ENCODE measurements around the gene C3AR1. TPM values are rescaled to one million over a fixed set of nuclear protein-coding genes. Genes with fewer than 3 reads are reported as not detected.

C3AR1 gene
- total RNA-seq, 1 experiment from 2014 or later: not detected

GRCh38 chr12:8012651-8013309 is 53.4 kb downstream of the C3AR1 start:
- Histone ChIP-seq H3K36me3 (no peaks in the 10 kb centered on the region), H3K4me3 (no peak overlapping the region), H3K27me3 (peaks cover 8% of the 10 kb centered on the region), H3K9me3 (no peaks in the 10 kb centered on the region)
- no peak for DNase-seq

- DNase-seq: no peak
- H3K4me3 ChIP-seq: no peak overlapping the region
- peaks cover 7% of the 10 kb centered on the region for H3K27me3 ChIP-seq
- H3K36me3 ChIP-seq: no peaks in the 10 kb centered on the region
- no peaks in the 10 kb centered on the region for H3K9me3 ChIP-seq
Observed at GRCh38 chr12:8011331-8011730, 54.8 kb downstream of the C3AR1 start.

Other genes with a start within 250 kb of the C3AR1 start
- not detected in 2 replicates for gene SLC2A14, start 193.4 kb downstream of the C3AR1 start, total RNA-seq (2014; rRNA removed; shearing (Covaris generic); ENCODE audit: low replicate concordance)
- gene SLC2A3, start 130.2 kb downstream of the C3AR1 start, total RNA-seq (2014; rRNA removed; shearing (Covaris generic); ENCODE audit: low replicate concordance): 0.72 and 2.1 TPM in 2 replicates
- gene FOXJ2, start 33.6 kb downstream of the C3AR1 start, total RNA-seq (2014; rRNA removed; shearing (Covaris generic); ENCODE audit: low replicate concordance): 3.6 and 5.9 TPM in 2 replicates
- 24.7 and 48.5 TPM in 2 replicates for gene NECAP1, start 15.9 kb upstream of the C3AR1 start, total RNA-seq (2014; rRNA removed; shearing (Covaris generic); ENCODE audit: low replicate concordance)
- not detected in 2 replicates for gene CLEC4A, start 57.3 kb upstream of the C3AR1 start, total RNA-seq (2014; rRNA removed; shearing (Covaris generic); ENCODE audit: low replicate concordance)
- not detected in 2 replicates for gene ZNF705A, start 90.7 kb upstream of the C3AR1 start, total RNA-seq (2014; rRNA removed; shearing (Covaris generic); ENCODE audit: low replicate concordance)
- 0.07 and 0.43 TPM in 2 replicates for gene FAM90A1, start 161.3 kb upstream of the C3AR1 start, total RNA-seq (2014; rRNA removed; shearing (Covaris generic); ENCODE audit: low replicate concordance)